ENCODE results near the gene PEX7.

- TF ChIP-seq CTCF (conservative IDR thresholded peaks at IDR 0.05; ENCODE audit: low read length) (no peak), EZH2phosphoT487 (IDR thresholded peaks at IDR 0.05; ENCODE audit: borderline replicate concordance) (no peak)
Measured at GRCh38 chr6:136956590-136957544, 134.5 kb downstream of the PEX7 start.

All from Loucy (cell line).